NCI-H748 treated with DMSO at 0.1 percent for 48 hours (cell line): ENCODE data around the gene CMTM3.
"Not testable (repeated sequence)": the region's sequence is repeated elsewhere in the genome, so short reads cannot be mapped to it uniquely, and the experiment has no call there.

Source experiments
- DNase-seq: peaks from one replicate; lab custom pipeline; 2025; lab: John Stamatoyannopoulos, UW

The CMTM3 gene, protein sequence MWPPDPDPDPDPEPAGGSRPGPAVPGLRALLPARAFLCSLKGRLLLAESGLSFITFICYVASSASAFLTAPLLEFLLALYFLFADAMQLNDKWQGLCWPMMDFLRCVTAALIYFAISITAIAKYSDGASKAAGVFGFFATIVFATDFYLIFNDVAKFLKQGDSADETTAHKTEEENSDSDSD

DNA sequence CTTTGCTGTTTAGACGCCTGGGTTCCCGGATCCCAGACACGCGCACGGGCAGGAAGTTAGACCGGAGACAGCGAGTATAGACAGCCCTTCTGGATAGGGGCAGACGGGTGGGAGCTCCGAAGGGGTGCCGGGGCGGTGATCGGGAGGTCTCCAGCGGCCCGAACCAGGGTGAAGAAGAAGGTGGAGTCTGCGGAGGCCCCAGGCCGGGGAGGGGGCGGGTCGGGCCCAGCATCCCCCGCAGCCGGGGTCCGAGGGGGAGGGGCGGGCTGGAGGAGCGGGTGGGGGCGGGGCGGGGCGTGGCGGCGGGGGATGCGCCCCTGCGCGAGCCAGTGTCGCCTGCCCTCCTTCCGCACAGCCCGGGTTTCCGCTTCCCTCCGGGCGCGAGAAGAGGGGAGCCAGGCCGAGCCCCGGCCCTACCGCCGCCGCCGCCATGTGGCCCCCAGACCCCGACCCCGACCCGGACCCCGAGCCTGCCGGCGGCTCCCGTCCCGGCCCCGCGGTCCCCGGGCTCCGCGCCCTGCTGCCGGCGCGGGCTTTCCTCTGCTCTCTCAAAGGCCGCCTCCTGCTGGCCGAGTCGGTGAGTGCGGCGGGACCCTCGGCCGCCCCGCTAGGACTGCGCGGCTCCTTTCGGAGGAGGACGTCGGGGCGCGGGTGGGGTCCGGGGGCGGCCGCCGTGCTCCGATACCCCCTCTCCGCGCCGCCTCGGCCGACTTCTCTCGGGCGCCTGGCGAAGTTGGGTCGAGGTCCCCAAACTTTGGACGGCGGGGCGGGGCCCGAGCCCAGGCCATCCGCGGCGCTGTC is at the start of gene CMTM3:
Gene CMTM3 (plus strand): TSS at position 329 of the 801 bp plus-strand sequence. CDS start 102 bp downstream, at position 431.
- peak; percentile 50 for DNase-seq

GRCh38 chr16:66560107-66560506 is 44.4 kb upstream of the CMTM3 start:
- DNase-seq = no peak

GRCh38 chr16:66561381-66562080 is 43.0 kb upstream of the CMTM3 start:
- no peak for DNase-seq

GRCh38 chr16:66562409-66562808 is 42.1 kb upstream of the CMTM3 start:
- DNase-seq = no peak

GRCh38 chr16:66562986-66563385 is 41.5 kb upstream of the CMTM3 start:
- no peak for DNase-seq

- no peak for DNase-seq
These were observed 40.8 kb upstream of the CMTM3 start for GRCh38 chr16:66563574-66564334.

DNA sequence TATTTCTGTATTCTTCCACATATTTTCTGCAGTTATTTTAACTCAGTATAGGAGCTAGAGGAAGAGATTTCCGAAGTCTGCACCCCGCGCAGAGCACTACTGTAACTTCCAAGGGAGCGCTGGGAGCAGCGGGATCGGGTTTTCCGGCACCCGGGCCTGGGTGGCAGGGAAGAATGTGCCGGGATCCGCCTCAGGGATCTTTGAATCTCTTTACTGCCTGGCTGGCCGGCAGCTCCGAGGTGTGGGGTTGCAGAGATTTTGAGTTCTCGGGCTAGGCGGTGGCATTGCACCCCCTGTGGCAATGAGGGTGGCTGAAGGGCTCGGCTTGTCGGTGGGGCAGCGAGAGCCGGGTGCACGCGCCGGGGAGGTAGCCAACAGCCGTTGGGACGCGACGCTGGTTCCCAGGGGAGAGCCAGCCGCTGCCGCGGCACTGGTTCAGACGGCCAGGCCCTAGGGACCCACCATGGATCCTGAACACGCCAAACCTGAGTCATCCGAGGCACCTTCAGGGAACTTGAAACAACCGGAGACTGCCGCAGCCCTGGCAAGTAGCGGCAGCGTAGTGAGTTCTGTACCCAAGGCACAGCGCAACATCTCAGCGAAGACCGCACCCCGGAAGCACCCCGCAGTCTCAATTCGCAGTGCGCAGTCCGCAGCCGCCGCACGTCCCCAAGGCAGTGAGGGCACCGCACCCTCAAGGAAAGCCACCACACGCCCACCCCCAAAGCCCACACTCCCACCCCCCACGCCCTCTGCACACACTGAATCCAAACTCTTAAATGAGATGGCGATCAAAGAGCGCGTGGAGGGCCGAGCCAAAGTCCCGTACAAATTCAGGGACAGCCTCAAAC is 38.2 kb upstream of the CMTM3 start, which contains the start of gene CMTM1:
Gene CMTM1 (plus strand): TSS at position 389 of the 851 bp plus-strand sequence. CDS start 75 bp downstream, at position 464.
- no peak for DNase-seq

DNA sequence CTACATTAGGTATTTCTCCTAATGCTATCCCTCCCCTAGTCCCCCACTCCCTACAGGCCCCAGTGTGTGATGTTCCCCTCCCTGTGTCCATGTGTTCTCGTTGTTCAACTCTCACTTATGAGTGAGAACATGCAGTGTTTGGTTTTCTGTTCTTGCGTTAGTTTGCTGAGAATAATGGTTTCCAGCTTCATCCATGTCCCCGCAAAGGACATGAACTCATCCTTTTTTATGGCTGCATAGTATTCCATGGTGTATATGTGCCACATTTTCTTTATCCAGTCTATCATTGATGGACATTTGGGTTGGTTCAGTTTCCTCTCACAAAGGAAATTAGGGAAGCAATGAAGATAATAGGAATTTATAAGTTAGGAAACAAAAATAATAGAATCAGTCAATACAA is 37.2 kb upstream of the CMTM3 start:
- DNase-seq = not testable (repeated sequence)

DNA sequence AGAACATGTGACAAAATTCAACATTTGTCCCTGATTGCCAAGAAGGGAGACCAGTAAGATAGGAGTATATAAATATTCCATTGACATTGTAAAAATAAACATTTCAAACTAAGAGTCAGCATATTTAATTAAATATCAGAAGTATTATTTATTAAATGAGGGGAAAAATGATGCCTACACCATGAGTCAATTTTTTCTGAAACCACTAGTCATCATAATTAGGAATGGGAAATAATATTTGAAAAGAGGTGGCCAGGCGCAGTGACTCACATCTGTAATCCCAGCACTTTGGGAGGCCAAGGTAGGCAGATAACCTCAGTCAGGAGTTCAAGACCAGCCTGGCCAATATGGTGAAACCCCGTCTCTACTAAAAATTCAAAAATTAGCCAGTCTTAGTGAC is 36.1 kb upstream of the CMTM3 start:
- no peak for DNase-seq

- no peak for DNase-seq
These were observed 35.4 kb upstream of the CMTM3 start for GRCh38 chr16:66569131-66569530.

DNA sequence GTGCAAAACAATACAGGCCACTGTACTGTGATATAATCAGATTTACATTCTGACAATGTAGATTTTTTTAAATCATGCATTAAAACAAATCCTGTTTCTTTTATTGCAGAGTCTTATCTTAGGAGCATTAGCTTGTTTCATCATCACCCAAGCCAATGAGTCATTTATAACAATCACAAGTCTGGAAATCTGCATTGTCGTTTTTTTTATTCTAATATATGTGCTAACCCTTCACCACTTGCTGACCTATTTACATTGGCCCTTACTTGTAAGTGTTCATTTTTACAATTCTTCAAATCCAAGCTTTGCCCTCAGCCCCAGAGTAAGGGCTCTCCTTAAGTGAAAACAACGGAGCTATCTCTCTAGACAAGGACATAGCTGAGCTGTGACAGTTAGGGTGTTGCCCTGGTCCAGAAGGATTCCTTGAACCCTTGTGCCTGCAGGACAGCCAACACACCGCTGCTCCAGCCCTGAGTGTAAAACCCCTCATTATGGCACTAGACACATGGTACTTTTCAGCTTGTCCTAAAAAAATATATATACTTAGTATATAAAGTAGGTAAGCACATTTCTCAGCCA is 34.6 kb upstream of the CMTM3 start:
- DNase-seq = no peak

GRCh38 chr16:66572356-66572755 is 32.1 kb upstream of the CMTM3 start:
- no peak for DNase-seq

DNA sequence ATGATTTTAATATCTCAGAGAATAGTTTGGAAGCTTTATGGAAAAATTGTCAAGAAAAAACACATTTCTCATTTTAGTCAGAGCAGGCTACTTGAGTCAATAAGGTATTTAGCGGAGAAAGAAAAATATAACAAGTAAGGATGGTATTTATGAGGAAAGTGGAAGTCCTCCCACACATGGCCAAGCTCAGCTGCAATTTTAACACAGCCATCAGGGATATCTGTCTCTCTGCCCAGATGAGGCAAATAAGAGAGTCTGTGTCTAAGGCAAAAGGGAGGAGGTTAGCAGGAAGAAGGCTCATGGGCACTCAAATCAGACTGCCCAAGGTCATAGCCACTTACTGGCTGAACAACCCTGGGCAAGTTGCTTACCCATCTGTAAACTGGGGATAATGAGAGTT is 30.4 kb upstream of the CMTM3 start:
- DNase-seq = no peak

DNA sequence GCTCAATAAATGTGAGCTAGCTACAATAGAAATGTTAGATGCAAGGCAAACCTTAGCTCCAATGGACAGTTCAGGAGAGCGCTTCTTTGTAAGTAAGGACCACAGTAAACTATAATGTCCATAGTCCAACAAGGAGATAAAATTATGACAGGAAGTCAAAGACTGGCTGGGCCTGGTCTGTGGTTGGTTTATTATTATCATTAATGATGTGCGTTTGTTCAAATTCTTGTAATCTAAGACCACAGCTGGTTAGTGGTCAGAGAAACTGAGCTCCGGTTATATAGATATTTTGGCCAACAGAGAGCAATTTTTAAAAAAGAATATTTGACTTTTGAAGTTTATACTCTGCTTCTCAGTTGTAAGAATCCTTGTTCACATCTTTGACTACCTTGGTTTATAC is 30.0 kb upstream of the CMTM3 start:
- DNase-seq = no peak

GRCh38 chr16:66575060-66575459 is 29.4 kb upstream of the CMTM3 start:
- no peak for DNase-seq

GRCh38 chr16:66576296-66576695 is 28.2 kb upstream of the CMTM3 start:
- no peak for DNase-seq

- DNase-seq = no peak
These were observed 25.6 kb upstream of the CMTM3 start, which contains the start of gene CMTM2 for GRCh38 chr16:66578651-66579531. Gene CMTM2 (plus strand): TSS chr16:66579463. CDS start chr16:66579608, 145 bp downstream.

- no peak for DNase-seq
These were observed 23.8 kb upstream of the CMTM3 start for GRCh38 chr16:66580605-66581209.

DNA sequence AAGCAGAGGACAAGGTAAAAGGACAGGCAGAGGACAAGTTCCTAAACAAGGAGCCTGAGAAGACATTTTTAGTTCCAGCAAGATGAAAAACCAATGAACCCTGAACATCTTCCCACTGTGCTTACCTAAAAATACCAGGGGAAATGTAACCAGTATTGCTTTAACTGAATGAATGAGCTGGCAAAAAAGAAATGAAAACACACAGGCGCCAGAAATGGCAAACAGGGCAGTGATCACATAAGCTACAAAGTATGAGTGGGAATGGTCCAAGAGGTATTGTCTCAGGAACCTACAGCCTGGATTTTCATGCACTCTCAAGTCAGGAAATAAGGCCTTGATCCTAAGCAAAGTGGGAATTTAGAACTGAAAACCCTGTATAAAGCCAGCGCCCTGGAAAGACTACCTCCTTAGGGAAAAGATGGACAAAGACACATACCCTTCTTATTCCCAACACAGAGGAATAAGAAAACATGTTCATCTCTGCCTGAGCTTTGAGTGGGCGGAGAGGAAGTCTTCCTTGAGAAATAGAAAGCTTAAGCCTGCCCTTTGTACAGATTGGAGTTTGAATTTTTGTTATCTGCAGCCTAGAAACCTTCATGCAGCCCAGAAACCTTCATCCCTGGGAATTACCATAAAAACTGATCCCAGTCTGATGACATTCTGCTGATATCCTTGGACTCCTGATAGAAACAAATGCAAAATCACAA is 23.1 kb upstream of the CMTM3 start:
- DNase-seq = no peak
